ENCODE measurements around the gene LHFPL2.

DNA sequence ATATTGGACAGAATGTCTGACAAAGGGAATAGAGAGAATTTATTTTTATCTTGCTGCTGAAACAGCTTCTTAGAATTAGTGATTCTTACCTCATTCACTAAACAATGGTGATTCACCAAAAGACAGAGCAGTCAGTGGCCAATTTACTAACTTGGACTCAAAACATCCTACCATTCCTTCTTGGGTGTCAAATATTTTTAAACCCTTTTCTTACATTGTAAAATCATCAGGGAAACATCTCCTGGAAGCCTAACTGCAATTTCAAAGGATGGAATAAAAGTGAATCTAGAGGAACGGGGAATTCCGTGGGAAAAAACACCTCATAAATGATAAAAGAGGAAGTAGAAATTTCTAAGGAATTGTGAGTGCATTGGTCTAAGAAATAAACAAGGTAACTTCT is 97.7 kb downstream of the LHFPL2 start:
- TF ChIP-seq CTCF (IDR thresholded peaks at IDR 0.05; ENCODE audit: low read depth, low read length) (no peak), POLR2A (IDR thresholded peaks at IDR 0.05; ENCODE audit: extremely low read depth, insufficient read length) (no peak), MYC (IDR thresholded peaks at IDR 0.05; ENCODE audit: low read depth, low read length) (no peak)
